GM18873 (cell line): ENCODE measurements around the gene ADGRG7.

Experiments
- ATAC-seq: cut with Tn5 transposase; IDR thresholded peaks from one replicate; pipeline ENCODE4 v1.9.1; 2021; ENCODE audit warnings: mild to moderate bottlenecking, moderate library complexity, moderate number of reproducible peaks; ENCODE audit not compliant: unreplicated experiment, low FRiP score

ADGRG7 gene

DNA sequence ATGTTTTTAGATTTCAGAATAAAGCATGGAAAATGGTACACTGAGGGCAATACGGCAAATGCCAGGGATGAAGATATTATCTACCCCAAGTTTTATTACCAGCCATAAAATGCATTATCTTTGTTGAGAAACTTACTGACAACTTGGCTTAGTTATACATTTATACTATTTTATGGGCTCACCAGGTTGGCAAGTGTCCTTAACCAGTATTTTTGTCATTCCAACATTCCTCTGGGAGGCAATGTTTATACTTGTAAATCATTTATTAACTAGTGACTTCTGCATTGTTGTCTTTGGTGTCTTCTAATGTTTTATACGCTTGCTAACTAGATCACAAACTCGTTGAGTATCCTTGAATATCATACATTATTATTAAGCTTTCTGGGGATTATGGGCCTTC lies 18.0 kb upstream of the ADGRG7 start:
- ATAC-seq: no peak

DNA sequence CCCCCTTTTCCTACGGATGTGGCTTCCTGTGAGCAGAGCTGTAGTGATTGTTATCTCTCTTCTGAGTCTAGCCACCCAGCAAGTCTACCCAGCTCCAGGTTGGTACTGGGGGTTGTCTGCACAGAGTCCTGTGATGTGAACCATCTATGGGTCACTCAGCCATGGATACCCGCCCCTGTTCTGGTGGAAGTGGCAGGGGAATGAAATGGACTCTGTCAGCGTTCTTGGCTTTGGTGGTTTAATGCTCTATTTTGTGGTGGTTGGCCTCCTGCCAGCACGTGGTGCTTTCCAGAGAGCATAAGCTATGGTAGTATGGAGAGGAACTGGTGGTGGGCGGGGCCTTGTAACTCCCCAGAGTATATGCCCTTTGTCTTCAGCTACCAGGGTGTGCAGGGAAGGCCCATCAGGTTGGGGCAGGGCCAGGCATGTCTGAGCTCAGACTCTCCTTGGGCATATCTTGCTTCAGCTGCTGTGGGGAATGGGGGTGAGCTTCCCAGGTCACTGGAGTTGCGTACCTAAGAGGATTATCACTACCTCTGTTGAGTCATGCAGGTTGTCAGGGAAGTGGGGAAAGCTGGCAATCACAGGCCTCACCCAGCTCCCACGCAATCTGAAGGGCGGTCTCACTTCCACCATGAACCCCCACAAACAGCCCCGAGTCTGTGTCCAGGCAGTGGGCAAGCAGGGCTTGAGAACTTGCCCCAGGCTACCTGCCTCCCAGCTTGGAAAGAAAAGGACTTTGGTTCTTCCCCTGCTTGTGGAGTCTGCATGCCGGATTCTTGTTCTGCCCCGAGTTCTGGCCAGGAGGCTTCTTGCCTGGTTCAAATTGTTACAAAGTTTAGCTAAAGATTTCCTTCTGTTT lies 9.0 kb upstream of the ADGRG7 start:
- ATAC-seq: no peak

DNA sequence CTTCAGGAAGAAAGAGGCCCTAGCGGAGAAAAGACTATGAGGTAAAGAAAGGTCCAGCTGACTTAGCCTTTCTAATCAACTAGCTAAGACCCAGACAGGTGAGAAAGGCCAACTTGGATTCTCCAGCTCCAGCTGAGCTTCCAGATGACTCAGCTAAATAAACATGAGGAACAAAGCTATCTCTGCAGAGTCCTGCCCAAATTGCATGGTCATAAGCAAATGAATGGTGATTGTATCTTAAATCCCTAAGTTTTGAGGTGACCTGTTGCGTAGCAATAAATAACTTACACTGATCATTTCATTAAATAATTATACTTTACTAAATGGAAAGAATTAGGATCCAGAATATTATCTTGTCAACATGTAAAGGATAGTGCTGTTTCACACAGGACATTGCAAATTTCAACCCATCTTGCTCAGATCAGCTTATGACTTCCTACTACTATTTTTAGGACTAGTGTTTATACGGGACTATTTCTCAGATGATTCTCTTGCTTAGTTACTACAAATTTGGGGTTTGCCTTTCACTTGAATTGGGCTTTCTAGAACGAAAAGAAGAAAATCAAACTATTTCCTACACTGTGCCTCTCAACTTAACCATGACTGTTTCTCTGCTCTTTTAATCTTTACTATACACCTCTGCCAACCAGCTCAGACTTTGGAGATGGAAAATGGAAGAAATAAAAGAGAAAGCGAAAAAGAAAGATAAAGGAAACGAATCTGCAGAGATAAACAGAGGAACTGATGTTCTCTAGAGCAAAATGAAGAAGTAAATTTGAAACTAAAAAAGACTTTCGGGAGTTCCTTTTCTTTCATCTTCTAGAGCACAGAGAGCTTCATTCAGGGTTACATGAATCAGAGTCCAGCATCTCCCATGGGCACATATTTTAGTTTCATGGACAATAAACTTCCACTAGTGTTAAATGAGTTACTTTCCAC lies 6.6 kb upstream of the ADGRG7 start:
- ATAC-seq: no peak

DNA sequence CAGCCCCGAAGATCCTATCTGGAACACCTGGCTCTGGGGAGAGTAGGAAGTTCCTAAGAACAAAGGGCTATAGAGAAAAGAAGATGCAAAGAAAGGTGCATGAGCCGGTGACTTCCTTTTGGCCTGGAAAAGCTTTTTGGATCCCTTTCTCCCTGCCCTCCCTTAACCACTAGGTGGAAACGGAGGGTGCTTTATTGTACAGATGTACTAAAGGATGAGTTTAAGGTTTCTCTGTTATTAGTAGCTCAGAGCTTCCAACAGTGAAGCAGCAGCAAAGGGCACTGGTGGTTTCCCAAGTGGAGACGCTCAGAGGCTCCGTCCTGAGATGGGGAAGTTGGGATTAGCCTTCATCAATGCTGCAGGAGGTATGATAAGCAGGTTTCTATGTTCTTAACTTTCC lies 5.9 kb upstream of the ADGRG7 start:
- no peak for ATAC-seq

DNA sequence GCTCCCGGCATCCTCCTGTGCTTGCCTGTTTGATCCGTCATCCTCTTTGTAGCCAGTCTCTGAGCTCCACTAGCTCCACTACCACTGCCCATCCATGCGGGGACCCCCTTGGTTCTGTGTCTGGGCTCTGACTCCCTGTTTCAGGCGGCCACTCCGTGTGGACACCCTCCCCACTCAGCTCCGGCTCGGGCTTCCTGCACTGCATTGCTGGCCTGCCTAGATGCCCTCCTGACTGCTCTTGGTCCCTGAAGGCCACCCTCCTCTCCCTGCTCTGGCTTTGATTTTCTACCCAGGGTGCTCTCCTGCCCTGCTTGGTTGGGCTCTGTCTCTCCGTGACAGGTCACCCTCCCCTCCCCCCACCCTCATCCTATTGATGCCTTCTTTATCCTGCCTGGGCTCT lies 4.0 kb upstream of the ADGRG7 start:
- ATAC-seq: no peak

DNA sequence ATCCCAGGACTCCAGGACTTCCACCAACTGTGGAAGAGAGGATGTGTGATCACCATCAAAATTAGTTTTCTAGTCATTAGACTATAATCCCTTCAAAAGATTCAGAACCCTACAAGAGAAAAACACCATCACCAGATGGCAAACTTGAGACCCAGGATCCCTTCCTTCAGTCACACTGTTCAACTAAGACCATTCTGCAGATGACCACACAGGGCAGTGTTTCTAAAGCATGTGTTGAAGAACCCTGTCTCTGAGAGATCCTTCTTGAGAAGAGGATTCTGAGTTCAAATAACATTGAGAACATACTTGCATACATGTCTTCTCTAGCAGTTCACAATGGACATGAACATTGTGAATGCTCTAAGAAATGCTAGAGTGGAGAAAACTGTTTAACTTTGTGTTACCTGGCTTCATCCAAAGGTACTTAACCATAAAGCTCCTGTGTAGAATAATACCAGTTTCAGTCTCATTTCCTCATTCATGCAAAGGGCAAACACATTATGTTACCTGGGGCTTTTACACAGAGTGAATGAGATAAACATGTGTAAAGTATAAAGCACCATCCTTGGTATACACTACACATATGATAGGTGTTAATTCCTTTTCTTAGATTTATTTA lies 2.4 kb upstream of the ADGRG7 start:
- peak; percentile 88 for ATAC-seq

DNA sequence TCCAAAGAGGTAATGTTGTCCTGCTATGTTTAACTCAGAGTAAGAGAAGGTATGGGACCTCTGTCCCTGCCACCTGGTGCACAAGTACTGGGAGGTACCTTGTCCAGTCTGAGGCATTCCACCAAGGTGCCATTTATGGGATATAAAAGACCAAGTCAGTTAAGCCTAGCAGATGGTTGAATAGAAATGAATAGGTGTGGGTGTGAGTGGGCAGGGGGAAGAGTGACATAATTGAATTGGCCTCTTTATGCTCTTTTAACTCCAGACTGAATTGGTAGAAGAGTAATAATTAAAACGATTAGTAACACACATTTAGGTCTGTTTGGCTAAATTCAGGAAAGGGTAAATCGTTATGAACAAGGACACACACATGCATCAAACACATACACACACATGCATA lies 562 bp downstream of the ADGRG7 start:
- ATAC-seq: no peak

DNA sequence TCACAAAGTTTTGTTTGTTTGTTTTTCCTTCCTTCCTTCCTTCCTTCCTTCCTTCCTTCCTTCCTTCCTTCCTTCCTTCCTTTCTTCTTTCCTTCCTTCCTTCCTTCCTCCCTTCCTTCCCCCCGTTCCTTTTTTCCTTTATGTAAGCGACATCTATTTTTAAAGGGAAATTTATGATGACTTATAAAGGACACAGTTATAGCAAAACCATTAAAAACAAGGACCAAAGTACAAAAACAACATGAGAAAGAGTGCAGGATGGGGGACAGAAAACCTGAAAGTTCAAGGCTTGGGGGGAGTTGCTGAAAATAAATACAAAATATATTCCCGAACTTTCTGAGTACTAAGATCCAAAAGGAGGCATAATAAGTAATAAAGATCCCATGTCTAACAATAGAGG lies 1.8 kb downstream of the ADGRG7 start:
- no peak for ATAC-seq

DNA sequence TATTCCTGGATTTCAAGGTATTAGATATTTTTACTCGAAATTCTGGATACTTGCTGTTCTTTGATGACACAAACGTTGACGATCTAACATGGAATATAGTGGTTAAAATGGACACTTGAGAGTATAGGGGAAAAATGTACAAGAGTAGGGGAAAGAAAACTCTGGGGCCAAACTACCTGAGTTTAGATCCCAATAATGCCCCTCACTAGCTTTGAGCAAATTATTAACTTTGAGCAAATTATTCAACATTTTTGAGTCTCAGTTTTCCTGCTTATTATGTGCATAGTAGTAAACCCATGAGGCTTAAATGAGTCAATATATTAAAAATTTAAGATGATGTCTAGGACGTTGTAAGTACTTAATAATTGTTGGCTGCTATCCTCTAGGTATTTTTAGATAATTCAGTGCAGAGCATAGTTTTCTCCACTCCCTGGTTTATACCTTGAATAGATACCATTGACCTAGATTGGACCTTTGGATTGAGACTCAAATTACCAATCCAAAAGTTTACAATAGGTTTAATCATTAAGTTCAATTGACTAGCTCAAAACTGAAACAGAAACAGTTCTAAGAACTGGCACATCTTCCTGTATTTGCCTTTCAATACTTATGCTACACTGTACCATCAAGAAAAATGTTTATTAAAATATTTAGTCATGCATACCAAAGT lies 4.5 kb downstream of the ADGRG7 start:
- ATAC-seq: peak; percentile 81

DNA sequence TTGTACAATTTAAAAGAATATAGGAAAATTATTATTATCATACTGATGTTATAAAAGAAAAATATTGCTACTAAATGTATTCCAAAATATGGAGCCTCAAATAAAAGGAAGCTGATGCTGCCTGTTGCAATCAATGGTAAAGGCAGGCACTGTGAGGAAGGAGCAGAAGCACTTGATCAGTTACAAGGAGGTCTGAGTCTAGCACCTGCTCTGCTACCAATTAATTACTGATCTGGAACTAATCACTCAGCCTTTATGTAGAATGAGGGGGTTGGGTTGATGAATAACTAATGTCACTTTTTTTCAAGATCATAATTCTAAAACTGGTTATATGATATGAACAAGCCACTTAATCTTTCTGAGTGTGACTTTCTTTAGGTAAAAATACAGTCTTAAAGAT lies 5.5 kb downstream of the ADGRG7 start:
- ATAC-seq: peak; percentile 55

DNA sequence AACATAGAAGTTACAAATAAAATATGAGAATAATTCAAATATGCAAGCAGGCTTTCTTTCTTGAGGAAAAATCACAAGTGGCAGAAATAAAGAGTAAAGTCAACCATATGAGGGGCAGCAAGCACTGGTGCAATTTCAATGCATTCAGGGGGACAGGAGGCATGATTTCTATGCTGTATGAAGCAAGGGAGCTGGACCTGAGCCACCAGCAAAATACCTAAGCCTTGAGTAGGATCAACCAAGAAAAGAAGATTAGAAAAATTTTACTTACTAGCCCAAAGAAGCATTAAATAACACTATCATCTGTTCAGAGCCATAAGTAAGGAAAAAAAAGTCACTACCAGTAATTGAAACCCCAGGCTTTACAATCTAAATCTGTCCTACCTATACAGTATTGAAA lies 6.3 kb downstream of the ADGRG7 start:
- ATAC-seq: no peak

DNA sequence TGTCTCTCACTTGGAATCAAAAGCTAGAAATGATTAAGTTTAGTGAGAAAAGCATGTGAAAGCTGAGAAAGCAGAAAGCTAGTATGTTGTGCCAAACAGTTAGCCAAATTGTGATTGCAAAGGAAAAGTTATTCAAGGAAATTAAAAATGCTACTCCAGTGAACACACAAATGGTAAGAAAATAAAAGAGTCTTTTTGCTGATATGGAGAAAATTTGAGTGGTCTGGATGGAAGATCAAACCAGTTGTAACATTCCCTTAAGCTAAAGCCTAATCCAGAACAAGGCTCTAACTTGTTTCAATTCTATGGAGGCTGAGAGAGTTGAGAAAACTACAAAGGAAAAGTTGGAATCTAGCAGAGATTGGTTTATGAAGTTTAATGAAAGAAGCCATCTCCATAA lies 11.8 kb downstream of the ADGRG7 start:
- ATAC-seq: no peak

DNA sequence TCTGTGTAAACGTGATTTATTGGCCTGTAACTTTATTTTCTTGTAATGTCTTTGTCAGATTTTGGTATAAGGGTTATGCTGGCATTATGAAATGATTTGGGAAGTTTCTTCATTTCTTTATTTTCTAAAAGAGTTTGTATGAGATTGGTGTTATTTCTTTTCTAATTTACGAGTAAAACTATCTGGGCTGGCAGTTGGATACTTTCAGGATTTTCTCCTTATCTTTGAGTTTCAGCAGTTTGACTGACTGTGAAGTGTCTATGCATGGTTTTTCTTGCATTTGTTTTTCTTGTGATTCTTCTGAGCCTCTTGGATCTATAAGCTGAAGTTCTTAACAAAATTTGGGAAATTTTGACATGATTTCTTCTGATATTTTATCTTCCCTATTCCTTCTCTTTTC lies 18.1 kb downstream of the ADGRG7 start:
- ATAC-seq: no peak

DNA sequence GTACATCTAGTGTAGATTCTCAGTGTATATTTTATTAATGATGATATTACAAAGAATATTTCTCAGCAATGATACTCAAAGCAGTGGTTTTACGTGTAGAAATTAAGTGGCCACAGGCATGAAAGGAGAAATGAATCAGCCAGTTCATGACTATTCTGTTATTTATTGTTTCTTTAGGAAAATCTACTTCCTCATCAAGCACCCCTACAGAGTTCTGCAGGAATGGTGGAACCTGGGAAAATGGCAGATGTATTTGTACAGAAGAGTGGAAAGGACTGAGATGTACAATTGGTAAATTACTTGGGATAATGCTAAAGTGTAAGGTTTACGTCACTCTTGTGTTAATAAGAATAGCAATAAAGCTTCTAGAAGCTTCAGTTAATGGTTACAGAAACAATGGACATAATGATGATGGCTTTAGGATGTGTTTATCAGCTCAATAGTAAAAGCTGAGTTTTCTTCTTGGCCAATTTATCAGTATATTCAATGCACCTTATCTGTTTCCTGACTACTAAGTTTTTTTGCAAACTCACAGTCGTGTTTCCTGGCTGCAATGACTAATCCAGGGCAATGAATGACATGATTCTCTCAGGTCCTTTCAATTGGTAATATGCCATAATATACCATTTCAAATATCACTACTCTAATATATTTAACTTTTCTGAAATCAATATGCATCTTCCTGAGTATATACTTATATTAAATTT lies 20.2 kb downstream of the ADGRG7 start:
- no peak for ATAC-seq

DNA sequence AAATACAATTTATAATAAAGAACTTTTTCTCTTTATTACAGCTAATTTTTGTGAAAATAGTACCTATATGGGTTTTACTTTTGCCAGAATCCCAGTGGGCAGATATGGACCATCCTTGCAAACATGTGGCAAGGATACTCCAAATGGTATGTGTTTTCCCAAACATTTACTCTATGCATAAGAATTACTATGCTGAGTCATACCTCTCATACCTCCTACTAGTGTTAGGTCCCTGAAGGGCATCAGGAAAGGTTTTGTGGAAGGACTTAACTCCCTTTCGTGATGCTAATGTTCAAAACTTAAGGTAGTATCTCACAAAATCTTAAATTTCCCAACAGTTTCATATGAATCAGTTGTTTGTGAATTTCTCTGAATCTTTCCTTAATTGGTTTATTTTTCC lies 21.3 kb downstream of the ADGRG7 start:
- ATAC-seq: no peak

DNA sequence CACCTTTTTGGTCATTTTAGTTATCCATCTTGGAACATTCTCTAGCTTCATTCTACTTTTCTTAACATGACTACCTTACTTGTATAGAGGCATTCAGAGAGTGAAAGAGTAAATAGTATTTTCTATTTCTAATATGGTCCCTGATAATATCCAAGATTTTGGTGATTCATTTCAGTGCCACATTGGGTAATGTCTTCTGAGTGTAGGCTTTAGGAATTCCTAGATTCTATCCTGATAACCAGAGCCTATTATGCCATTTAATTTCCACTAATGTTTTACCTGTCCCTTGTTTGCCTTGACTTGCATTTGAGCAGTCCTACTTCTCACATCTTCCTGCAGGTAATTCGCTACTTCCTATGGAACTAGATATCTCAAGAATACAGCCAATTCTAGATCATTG lies 21.8 kb downstream of the ADGRG7 start:
- ATAC-seq: no peak

DNA sequence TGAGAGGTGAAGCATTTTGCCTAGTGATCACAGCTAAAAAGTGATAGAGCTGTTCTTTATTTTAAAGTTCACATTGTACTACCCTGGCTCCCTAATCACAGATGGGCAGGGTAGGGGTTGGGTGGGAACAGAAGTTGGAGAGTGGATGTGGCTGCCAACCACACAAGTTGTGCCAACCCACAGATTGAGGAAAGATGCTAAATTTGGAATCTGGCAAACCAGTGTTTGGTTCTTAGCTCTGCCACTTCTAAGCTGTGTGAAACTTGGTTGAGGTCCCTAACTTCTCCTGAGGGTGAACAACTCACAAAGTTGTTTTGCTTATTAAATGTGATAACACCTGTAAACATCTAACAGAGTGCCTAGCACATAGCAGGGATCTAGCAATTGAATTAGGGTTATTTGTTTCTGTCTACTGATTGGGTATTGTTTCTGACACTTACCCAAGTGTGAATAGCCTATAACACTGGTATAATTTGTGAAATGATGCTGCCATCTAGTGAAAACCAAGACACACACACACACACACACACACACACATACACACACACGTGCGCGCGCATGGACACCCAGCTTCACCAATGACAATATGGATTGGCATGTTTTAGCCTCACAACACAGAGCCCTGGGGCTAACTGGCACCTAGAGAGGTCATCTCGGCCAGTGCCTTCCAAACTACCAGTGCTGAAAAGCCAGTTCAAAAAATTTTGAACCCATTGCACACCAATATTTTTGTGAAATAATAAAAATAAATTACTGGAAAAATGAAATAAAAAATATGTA lies 25.3 kb downstream of the ADGRG7 start:
- no peak for ATAC-seq

DNA sequence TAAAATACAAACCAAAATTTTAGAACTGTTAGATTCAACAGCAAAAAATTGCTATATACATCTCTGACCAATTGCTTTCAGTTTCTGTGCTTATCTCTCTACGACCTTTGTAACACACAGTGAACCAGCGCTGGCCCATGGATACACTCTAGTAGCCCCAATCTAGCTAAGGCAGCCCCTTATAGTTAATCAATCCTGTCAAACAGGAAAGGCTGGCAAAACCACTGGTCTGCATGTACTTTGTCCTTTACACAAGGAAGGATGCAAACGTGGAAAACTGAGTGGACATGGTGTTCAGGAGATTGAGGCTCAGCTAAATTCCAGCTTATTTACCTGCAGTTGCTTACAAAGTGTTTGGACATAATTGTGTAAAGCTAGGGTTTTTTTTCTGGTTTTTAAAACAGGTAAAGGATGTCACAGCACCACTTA lies 25.9 kb downstream of the ADGRG7 start:
- ATAC-seq: no peak

DNA sequence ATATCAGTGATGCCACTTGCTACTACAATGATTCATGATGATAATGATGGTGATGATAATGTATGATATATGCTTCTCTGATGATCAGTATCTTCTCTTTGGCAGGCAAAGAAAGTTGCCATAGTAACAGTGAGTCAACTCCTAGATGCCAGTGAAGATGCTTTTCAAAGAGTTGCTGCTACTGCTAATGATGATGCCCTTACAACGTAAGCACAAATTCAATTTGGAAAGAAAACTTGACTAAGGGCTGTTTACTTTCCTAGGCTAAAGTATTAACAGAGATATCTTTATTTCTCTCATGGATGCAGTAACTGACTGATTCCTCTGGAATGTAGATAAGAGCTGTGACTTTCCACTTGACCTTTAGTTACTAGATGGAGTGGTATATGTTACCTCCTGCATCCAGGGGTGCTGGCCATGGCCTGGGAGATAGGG lies 27.8 kb downstream of the ADGRG7 start:
- no peak for ATAC-seq
